Liver (tissue), 3 donors: ENCODE measurements around the gene RIC1.

ENCODE experiments used
- EGR1 ChIP-seq, 2 donors: IDR thresholded peaks; 2 replicates each; pipeline ENCODE4 v1.6.1; 2016 to 2018; ENCODE audit warnings: antibody characterized with exemption in 2 of 2, low read depth in 2 of 2
- GABPA ChIP-seq, 2 donors: IDR thresholded peaks in 1 of 2; conservative IDR thresholded peaks in 1 of 2; 2 replicates each; pipeline ENCODE4 v1.6.1; 2016; ENCODE audit warnings: antibody characterized with exemption in 2 of 2, mild to moderate bottlenecking in 1 of 2, moderate library complexity in 1 of 2
- JUND ChIP-seq, 2 donors: IDR thresholded peaks; 2 replicates each; pipeline ENCODE4 v1.6.1; 2016; ENCODE audit warnings: antibody characterized with exemption in 2 of 2
- RAD21 ChIP-seq, 2 donors: IDR thresholded peaks; 2 replicates each; pipeline ENCODE4 v1.6.1; 2016; ENCODE audit warnings: antibody characterized with exemption in 2 of 2, mild to moderate bottlenecking in 2 of 2
- RXRA ChIP-seq, 2 donors: IDR thresholded peaks; 2 replicates each; pipeline ENCODE4 v1.6.1; 2017 to 2018; ENCODE audit warnings: antibody characterized with exemption in 2 of 2, mild to moderate bottlenecking in 1 of 2
- TAF1 ChIP-seq: conservative IDR thresholded peaks from 2 replicates; pipeline ENCODE4 v1.6.1; 2016; ENCODE audit warnings: antibody characterized with exemption, mild to moderate bottlenecking
- TF ChIP-seq, protein P1 (sequence below): IDR thresholded peaks from 2 replicates; pipeline ENCODE4 v1.6.1; 2016; ENCODE audit warnings: antibody characterized with exemption, mild to moderate bottlenecking
- TF ChIP-seq, protein P2 (sequence below): fragments of 150-350 bp; IDR thresholded peaks from 2 replicates; pipeline ENCODE4 v1.5.1; 2017; ENCODE audit warnings: improper control_type of control experiment, low read depth, low read length; ENCODE audit not compliant: missing input control
- TF ChIP-seq, protein P3 (sequence below): IDR thresholded peaks from 2 replicates; pipeline ENCODE4 v1.6.1; 2016; ENCODE audit warnings: antibody characterized with exemption
- TF ChIP-seq, protein P4 (sequence below): IDR thresholded peaks from 2 replicates; pipeline ENCODE4 v1.6.1; 2016; ENCODE audit warnings: antibody characterized with exemption
- TF ChIP-seq, protein P5 (sequence below): IDR thresholded peaks from 2 replicates; pipeline ENCODE4 v1.6.1; 2016; ENCODE audit warnings: antibody characterized with exemption
- donor health status: healthy.
- donor health status: healthy.

DNA sequence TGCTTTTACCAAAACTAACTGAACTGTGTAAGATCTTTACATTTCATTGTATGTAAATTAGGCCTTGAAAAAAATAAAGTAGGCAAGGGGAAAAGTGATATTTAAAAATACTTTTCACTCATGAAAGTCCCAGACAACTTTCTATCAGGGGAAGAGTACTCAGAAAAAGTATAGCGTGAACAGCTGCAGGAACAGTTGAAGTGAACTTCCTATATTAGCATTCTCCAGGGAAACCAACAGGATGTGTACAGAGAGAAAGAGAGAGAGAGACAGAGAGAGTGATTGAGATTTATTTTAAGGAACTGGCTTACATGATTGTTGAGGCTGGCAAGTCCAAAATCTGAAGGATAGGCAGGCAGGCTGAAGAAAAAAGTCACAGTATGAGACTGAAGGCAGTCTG lies 162.0 kb downstream of the RIC1 start:
- TF ChIP-seq, protein P1, sequence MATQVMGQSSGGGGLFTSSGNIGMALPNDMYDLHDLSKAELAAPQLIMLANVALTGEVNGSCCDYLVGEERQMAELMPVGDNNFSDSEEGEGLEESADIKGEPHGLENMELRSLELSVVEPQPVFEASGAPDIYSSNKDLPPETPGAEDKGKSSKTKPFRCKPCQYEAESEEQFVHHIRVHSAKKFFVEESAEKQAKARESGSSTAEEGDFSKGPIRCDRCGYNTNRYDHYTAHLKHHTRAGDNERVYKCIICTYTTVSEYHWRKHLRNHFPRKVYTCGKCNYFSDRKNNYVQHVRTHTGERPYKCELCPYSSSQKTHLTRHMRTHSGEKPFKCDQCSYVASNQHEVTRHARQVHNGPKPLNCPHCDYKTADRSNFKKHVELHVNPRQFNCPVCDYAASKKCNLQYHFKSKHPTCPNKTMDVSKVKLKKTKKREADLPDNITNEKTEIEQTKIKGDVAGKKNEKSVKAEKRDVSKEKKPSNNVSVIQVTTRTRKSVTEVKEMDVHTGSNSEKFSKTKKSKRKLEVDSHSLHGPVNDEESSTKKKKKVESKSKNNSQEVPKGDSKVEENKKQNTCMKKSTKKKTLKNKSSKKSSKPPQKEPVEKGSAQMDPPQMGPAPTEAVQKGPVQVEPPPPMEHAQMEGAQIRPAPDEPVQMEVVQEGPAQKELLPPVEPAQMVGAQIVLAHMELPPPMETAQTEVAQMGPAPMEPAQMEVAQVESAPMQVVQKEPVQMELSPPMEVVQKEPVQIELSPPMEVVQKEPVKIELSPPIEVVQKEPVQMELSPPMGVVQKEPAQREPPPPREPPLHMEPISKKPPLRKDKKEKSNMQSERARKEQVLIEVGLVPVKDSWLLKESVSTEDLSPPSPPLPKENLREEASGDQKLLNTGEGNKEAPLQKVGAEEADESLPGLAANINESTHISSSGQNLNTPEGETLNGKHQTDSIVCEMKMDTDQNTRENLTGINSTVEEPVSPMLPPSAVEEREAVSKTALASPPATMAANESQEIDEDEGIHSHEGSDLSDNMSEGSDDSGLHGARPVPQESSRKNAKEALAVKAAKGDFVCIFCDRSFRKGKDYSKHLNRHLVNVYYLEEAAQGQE = no peak
- TF ChIP-seq, protein P2, sequence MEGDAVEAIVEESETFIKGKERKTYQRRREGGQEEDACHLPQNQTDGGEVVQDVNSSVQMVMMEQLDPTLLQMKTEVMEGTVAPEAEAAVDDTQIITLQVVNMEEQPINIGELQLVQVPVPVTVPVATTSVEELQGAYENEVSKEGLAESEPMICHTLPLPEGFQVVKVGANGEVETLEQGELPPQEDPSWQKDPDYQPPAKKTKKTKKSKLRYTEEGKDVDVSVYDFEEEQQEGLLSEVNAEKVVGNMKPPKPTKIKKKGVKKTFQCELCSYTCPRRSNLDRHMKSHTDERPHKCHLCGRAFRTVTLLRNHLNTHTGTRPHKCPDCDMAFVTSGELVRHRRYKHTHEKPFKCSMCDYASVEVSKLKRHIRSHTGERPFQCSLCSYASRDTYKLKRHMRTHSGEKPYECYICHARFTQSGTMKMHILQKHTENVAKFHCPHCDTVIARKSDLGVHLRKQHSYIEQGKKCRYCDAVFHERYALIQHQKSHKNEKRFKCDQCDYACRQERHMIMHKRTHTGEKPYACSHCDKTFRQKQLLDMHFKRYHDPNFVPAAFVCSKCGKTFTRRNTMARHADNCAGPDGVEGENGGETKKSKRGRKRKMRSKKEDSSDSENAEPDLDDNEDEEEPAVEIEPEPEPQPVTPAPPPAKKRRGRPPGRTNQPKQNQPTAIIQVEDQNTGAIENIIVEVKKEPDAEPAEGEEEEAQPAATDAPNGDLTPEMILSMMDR = no peak
- no peak for TF ChIP-seq TAF1
- no peak for TF ChIP-seq JUND (IDR thresholded peaks at IDR 0.05)
- TF ChIP-seq, protein P3, sequence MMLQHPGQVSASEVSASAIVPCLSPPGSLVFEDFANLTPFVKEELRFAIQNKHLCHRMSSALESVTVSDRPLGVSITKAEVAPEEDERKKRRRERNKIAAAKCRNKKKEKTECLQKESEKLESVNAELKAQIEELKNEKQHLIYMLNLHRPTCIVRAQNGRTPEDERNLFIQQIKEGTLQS = no peak
- TF ChIP-seq RXRA (IDR thresholded peaks at IDR 0.05) = no peak
- TF ChIP-seq, protein P4, sequence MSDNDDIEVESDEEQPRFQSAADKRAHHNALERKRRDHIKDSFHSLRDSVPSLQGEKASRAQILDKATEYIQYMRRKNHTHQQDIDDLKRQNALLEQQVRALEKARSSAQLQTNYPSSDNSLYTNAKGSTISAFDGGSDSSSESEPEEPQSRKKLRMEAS = no peak
- no peak for TF ChIP-seq EGR1 (IDR thresholded peaks at IDR 0.05; ENCODE audit: low read depth in 2 of 2)
- TF ChIP-seq RAD21 (IDR thresholded peaks at IDR 0.05) = no peak
- TF ChIP-seq GABPA (IDR thresholded peaks at IDR 0.05 in 1 of 2, conservative IDR thresholded peaks at IDR 0.05 in 1 of 2) = no peak
- TF ChIP-seq, protein P5, sequence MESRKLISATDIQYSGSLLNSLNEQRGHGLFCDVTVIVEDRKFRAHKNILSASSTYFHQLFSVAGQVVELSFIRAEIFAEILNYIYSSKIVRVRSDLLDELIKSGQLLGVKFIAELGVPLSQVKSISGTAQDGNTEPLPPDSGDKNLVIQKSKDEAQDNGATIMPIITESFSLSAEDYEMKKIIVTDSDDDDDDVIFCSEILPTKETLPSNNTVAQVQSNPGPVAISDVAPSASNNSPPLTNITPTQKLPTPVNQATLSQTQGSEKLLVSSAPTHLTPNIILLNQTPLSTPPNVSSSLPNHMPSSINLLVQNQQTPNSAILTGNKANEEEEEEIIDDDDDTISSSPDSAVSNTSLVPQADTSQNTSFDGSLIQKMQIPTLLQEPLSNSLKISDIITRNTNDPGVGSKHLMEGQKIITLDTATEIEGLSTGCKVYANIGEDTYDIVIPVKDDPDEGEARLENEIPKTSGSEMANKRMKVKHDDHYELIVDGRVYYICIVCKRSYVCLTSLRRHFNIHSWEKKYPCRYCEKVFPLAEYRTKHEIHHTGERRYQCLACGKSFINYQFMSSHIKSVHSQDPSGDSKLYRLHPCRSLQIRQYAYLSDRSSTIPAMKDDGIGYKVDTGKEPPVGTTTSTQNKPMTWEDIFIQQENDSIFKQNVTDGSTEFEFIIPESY = no peak
